H9 (cell line): Measurements from ENCODE around the gene NUDT2. TPM values are rescaled to one million over a fixed set of nuclear protein-coding genes. Genes with fewer than 3 reads are reported as not detected.

Experiments
- DNase-seq: peaks from one replicate; pipeline ENCODE4 v3.0.0-alpha.2; 2017
- H2AFZ ChIP-seq: one replicate; pipeline ENCODE4 v1.6.1; 2013; ENCODE audit warnings: mild to moderate bottlenecking, low read length, control low read depth, moderate library complexity
- H2AK5ac ChIP-seq: 2 replicates; pipeline ENCODE4 v1.6.1; 2013; ENCODE audit warnings: low read length, control low read depth, mixed read lengths; ENCODE audit not compliant: insufficient read length
- H2BK120ac ChIP-seq: one replicate; pipeline ENCODE4 v1.6.1; 2013; ENCODE audit warnings: low read depth, mild to moderate bottlenecking, low read length, control low read depth, inconsistent platforms; ENCODE audit not compliant: poor library complexity, severe bottlenecking
- H2BK12ac ChIP-seq: 2 replicates; pipeline ENCODE4 v1.6.1; 2013; ENCODE audit warnings: low read length, control low read depth, mixed read lengths, low read depth; ENCODE audit not compliant: insufficient read length
- H2BK15ac ChIP-seq: 2 replicates; pipeline ENCODE4 v1.6.1; 2013; ENCODE audit warnings: low read depth, low read length, control low read depth
- H2BK20ac ChIP-seq: one replicate; pipeline ENCODE4 v1.6.1; 2013; ENCODE audit warnings: low read depth, mild to moderate bottlenecking, low read length, control low read depth, inconsistent platforms; ENCODE audit not compliant: poor library complexity, severe bottlenecking
- H2BK5ac ChIP-seq: 2 replicates; pipeline ENCODE4 v1.6.1; 2013; ENCODE audit warnings: low read length, control low read depth, mixed read lengths; ENCODE audit not compliant: insufficient read length
- H3K14ac ChIP-seq: 2 replicates; pipeline ENCODE4 v1.6.1; 2013; ENCODE audit warnings: low read length, control low read depth; ENCODE audit not compliant: insufficient read depth
- H3K18ac ChIP-seq: 2 replicates; pipeline ENCODE4 v1.6.1; 2013; ENCODE audit warnings: low read depth, mild to moderate bottlenecking, mixed read lengths, low read length, control low read depth; ENCODE audit not compliant: insufficient read length
- H3K23ac ChIP-seq: 2 replicates; pipeline ENCODE4 v1.6.1; 2013; ENCODE audit warnings: low read length, control low read depth, mixed read lengths, low read depth; ENCODE audit not compliant: insufficient read length
- H3K23me2 ChIP-seq: 2 replicates; pipeline ENCODE4 v1.6.1; 2013; ENCODE audit warnings: low read depth, mild to moderate bottlenecking, mixed read lengths, low read length, control low read depth; ENCODE audit not compliant: insufficient read length, poor library complexity, severe bottlenecking
- H3K27ac ChIP-seq: 2 replicates; pipeline ENCODE4 v1.5.1; 2013; ENCODE audit warnings: low read length, control low read depth, mixed read lengths, low read depth; ENCODE audit not compliant: insufficient read length
- H3K27me3 ChIP-seq: 2 replicates; pipeline ENCODE4 v1.6.1; 2013; ENCODE audit warnings: low read length, control low read depth, inconsistent platforms; ENCODE audit not compliant: insufficient read depth
- H3K4ac ChIP-seq: 2 replicates; pipeline ENCODE4 v1.6.1; 2013; ENCODE audit warnings: low read depth, mild to moderate bottlenecking, control low read depth, inconsistent platforms, low read length, moderate library complexity
- H3K4me1 ChIP-seq: 2 replicates; pipeline ENCODE4 v1.6.1; 2013; ENCODE audit warnings: low read length, control low read depth, inconsistent platforms; ENCODE audit not compliant: insufficient read depth
- H3K4me2 ChIP-seq: 2 replicates; pipeline ENCODE4 v1.6.1; 2013; ENCODE audit warnings: low read length, control low read depth, mixed read lengths; ENCODE audit not compliant: insufficient read length, insufficient read depth
- H3K56ac ChIP-seq: 2 replicates; pipeline ENCODE4 v1.6.1; 2013; ENCODE audit warnings: low read depth, mild to moderate bottlenecking, mixed read lengths, low read length, control low read depth; ENCODE audit not compliant: insufficient read length
- H3K79me1 ChIP-seq: 2 replicates; pipeline ENCODE4 v1.6.1; 2013; ENCODE audit warnings: low read depth, mild to moderate bottlenecking, moderate library complexity, low read length, control low read depth, inconsistent platforms; ENCODE audit not compliant: insufficient read depth, poor library complexity, severe bottlenecking
- H3K79me2 ChIP-seq: 2 replicates; pipeline ENCODE4 v1.6.1; 2013; ENCODE audit warnings: low read length, control low read depth, inconsistent platforms; ENCODE audit not compliant: insufficient read depth
- H3K9ac ChIP-seq: 2 replicates; pipeline ENCODE4 v1.6.1; 2013; ENCODE audit warnings: low read length, control low read depth, mixed read lengths; ENCODE audit not compliant: insufficient read length; ENCODE audit errors: extremely low read depth
- H3K9me3 ChIP-seq: one replicate; pipeline ENCODE4 v1.6.1; 2013; ENCODE audit warnings: low read depth, low read length, inconsistent platforms; ENCODE audit not compliant: control insufficient read depth
- H3T11ph ChIP-seq: one replicate; pipeline ENCODE4 v1.6.1; 2013; ENCODE audit warnings: mild to moderate bottlenecking, low read length, control low read depth, inconsistent platforms
- H4K20me1 ChIP-seq: one replicate; pipeline ENCODE4 v1.6.1; 2013; ENCODE audit not compliant: control insufficient read depth, insufficient read length, insufficient read depth
- H4K5ac ChIP-seq: 2 replicates; pipeline ENCODE4 v1.6.1; 2013; ENCODE audit warnings: low read depth, mild to moderate bottlenecking, mixed read lengths, low read length, control low read depth; ENCODE audit not compliant: insufficient read length
- H4K8ac ChIP-seq: replicated peaks from 2 replicates; pipeline ENCODE4 v1.6.1; 2013; ENCODE audit warnings: low read length, control low read depth, mixed read lengths, low read depth; ENCODE audit not compliant: insufficient read length
- H4K91ac ChIP-seq: 2 replicates; pipeline ENCODE4 v1.6.1; 2013; ENCODE audit warnings: low read depth, mild to moderate bottlenecking, moderate library complexity, mixed read lengths, low read length, control low read depth; ENCODE audit not compliant: insufficient read length
- H3K27ac Mint-ChIP-seq, 3 experiments: 2 replicates in 2 of 3; 3 replicates in 1 of 3; pipeline ENCODE4 v1.8.0; 2020 to 2021; ENCODE audit warnings: mixed read lengths in 3 of 3, mild to moderate bottlenecking in 1 of 3, moderate library complexity in 1 of 3
- H3K27me3 Mint-ChIP-seq: 2 replicates; pipeline ENCODE4 v1.8.0; 2021; ENCODE audit warnings: low read depth, mild to moderate bottlenecking, moderate library complexity, mixed read lengths
- H3K36me3 Mint-ChIP-seq, 3 experiments: 2 replicates in 2 of 3; 3 replicates in 1 of 3; pipeline ENCODE4 v1.8.0; 2020 to 2021; ENCODE audit warnings: low read depth in 3 of 3, mixed read lengths in 3 of 3; ENCODE audit not compliant: insufficient read depth in 1 of 3
- H3K4me1 Mint-ChIP-seq, 2 experiments: 2 replicates each; pipeline ENCODE4 v1.8.0; 2020; ENCODE audit warnings: mixed read lengths in 2 of 2
- H3K4me3 Mint-ChIP-seq, 2 experiments: 2 replicates in 1 of 2; 3 replicates in 1 of 2; pipeline ENCODE4 v1.8.0; 2020 to 2021; ENCODE audit warnings: mild to moderate bottlenecking in 2 of 2, mixed read lengths in 2 of 2, moderate library complexity in 1 of 2
- H3K9me3 Mint-ChIP-seq, 2 experiments: 2 replicates in 1 of 2; 3 replicates in 1 of 2; pipeline ENCODE4 v1.8.0; 2020; ENCODE audit warnings: mild to moderate bottlenecking in 2 of 2, mixed read lengths in 2 of 2, moderate library complexity in 1 of 2
- WGBS: extraction: QIAGEN DNeasy Blood & Tissue Kit; methylation state at CpG from one replicate; pipeline ENCODE4 v1.1.7; 2013; ENCODE audit warnings: missing lambda C conversion rate, low lambda C conversion rate, mixed read lengths; ENCODE audit not compliant: insufficient read length; ENCODE audit errors: extremely low coverage; 5-methylcytosine and 5-hydroxymethylcytosine counted together
- total RNA-seq: library from RNA; stranded (reverse); gene quantifications from 2 replicates; pipeline ENCODE4 v1.2.1, GENCODE V29; 2021
- TF ChIP-seq, protein P1 (sequence below): fragments of 200-600 bp; sonication (generic); conservative IDR thresholded peaks from 3 replicates; pipeline ENCODE4 v1.8.0; 2021; ENCODE audit warnings: antibody characterized with exemption, mild to moderate bottlenecking

Gene NUDT2
- total RNA-seq, 1 experiment from 2014 or later: 14.1 TPM

DNA sequence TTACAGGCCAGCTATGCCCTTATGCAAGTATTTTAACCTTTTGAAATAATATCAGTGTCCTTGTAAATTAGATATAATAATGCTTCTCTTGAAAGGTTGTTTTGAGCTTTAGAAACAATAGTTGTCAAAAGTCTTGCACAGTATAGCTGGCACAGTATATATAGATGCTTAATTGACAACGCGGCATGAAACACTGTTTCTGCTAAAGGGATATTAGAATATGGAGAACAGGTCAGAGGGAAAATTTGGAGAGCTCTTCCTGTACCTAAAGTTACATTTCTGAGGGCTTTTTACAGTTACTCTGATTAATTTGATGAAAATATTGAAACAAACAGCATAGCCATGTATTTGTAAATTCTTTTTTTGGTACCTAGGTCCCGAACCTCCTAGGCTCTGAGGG lies 4.5 kb downstream of the NUDT2 start:
- peaks cover 8% of the 10 kb centered on the region; the same call in 1 of the 2 replicates for H3K4me1 ChIP-seq
- Mint-ChIP-seq H3K27me3 (no peaks in the 10 kb centered on the region), H3K4me3 (no peak overlapping the region; a peak in 1 of 5 replicates), H3K36me3 (peaks cover 2 to 5% (median 4%) of the 10 kb centered on the region in 3 experiments; a peak in 6 of 7 replicates), H3K27ac (no peak overlapping the region; a peak in 1 of 7 replicates), H3K4me1 (peaks cover 33 to 36% of the 10 kb centered on the region in 2 experiments), H3K9me3 (peaks cover 0 to 3% of the 10 kb centered on the region in 2 experiments; a peak in 1 of 5 replicates)
- H3K9me3 ChIP-seq: no peaks in the 10 kb centered on the region
- H2BK5ac ChIP-seq: no peak overlapping the region
- no peaks in the 10 kb centered on the region for H4K20me1 ChIP-seq
- no peaks in the 10 kb centered on the region for H3K79me1 ChIP-seq
- no peak overlapping the region for H3K18ac ChIP-seq
- no peaks in the 10 kb centered on the region for H3K79me2 ChIP-seq
- H3K14ac ChIP-seq: no peak overlapping the region
- no peak overlapping the region for H3K56ac ChIP-seq
- H2BK15ac ChIP-seq: no peak overlapping the region
- WGBS: no CpG with 5 or more reads among the region's 3 CpGs
- no peak overlapping the region for H2BK20ac ChIP-seq
- no peak overlapping the region for H2BK12ac ChIP-seq
- DNase-seq: no peak
- H3K4ac ChIP-seq: no peak overlapping the region
- H2BK120ac ChIP-seq: no peak overlapping the region
- H4K8ac ChIP-seq: no peak overlapping the region
- no peaks in the 10 kb centered on the region for H3K27me3 ChIP-seq
- H2AFZ ChIP-seq: no peak overlapping the region
- no peak overlapping the region for H3K9ac ChIP-seq
- H4K5ac ChIP-seq: no peak overlapping the region
- no peak overlapping the region for H3K4me2 ChIP-seq
- no peak overlapping the region for H4K91ac ChIP-seq
- peaks cover 1% of the 10 kb centered on the region for H3K23me2 ChIP-seq
- H3T11ph ChIP-seq: no peak overlapping the region
- TF ChIP-seq, protein P1, sequence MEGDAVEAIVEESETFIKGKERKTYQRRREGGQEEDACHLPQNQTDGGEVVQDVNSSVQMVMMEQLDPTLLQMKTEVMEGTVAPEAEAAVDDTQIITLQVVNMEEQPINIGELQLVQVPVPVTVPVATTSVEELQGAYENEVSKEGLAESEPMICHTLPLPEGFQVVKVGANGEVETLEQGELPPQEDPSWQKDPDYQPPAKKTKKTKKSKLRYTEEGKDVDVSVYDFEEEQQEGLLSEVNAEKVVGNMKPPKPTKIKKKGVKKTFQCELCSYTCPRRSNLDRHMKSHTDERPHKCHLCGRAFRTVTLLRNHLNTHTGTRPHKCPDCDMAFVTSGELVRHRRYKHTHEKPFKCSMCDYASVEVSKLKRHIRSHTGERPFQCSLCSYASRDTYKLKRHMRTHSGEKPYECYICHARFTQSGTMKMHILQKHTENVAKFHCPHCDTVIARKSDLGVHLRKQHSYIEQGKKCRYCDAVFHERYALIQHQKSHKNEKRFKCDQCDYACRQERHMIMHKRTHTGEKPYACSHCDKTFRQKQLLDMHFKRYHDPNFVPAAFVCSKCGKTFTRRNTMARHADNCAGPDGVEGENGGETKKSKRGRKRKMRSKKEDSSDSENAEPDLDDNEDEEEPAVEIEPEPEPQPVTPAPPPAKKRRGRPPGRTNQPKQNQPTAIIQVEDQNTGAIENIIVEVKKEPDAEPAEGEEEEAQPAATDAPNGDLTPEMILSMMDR: no peak
- no peak overlapping the region for H3K27ac ChIP-seq
- no peak overlapping the region for H3K23ac ChIP-seq
- no peak overlapping the region for H2AK5ac ChIP-seq
